ENCODE measurements around the gene CREB5.

The CREB5 gene

DNA sequence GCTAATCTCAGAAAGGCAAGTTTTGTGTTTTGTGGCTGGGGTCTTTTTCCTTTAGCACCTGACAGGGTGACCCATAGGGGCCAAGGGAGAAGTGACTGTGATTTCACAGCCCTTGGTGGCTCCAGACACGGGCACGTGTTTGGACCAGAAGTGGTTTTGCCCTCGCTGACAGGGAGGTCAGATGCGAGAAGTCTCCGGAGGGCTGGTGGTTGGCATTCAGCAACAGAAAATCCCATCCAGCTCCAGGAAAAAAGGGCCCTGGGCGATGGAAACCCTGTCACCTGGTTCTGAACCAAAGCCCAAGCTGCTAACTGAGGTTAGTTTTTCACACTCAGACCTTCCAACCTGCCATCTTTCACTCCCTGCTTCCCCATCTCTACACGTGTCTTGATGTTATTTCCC is 272.9 kb downstream of the CREB5 start:
- TF ChIP-seq, protein P1, sequence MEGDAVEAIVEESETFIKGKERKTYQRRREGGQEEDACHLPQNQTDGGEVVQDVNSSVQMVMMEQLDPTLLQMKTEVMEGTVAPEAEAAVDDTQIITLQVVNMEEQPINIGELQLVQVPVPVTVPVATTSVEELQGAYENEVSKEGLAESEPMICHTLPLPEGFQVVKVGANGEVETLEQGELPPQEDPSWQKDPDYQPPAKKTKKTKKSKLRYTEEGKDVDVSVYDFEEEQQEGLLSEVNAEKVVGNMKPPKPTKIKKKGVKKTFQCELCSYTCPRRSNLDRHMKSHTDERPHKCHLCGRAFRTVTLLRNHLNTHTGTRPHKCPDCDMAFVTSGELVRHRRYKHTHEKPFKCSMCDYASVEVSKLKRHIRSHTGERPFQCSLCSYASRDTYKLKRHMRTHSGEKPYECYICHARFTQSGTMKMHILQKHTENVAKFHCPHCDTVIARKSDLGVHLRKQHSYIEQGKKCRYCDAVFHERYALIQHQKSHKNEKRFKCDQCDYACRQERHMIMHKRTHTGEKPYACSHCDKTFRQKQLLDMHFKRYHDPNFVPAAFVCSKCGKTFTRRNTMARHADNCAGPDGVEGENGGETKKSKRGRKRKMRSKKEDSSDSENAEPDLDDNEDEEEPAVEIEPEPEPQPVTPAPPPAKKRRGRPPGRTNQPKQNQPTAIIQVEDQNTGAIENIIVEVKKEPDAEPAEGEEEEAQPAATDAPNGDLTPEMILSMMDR (IDR thresholded peaks at IDR 0.05; ENCODE audit: low read depth, low read length): no peak
- no peak for DNase-seq (ENCODE audit: extremely low read depth, low read depth)

GRCh38 chr7:28685644-28686417 is 273.5 kb downstream of the CREB5 start:
- TF ChIP-seq, protein P1 (IDR thresholded peaks at IDR 0.05; ENCODE audit: low read depth, low read length): no peak
- DNase-seq (ENCODE audit: extremely low read depth, low read depth): peak; percentile 96

DNA sequence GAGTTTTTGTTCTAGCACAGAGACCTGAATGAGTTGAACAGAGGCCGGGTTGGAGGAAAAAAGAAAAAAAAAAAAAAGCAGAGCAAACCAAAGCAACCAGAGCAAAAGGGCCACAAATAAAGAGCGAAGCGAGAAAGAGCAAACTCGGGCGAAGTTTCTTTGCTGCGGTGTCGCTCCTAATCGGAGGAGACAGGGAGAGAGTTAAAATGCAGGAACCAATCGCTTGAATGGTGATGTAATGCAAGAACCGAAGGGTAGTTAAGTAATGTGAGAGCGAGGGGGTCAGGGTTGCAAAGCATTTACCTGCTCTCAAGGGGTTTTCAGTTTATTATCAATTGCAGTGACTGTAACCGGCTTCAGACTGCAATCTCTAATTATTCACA is 274.1 kb downstream of the CREB5 start:
- TF ChIP-seq, protein P1 (IDR thresholded peaks at IDR 0.05; ENCODE audit: low read depth, low read length): no peak
- peak; percentile 5 for DNase-seq (ENCODE audit: extremely low read depth, low read depth)

- TF ChIP-seq, protein P1 (IDR thresholded peaks at IDR 0.05; ENCODE audit: low read depth, low read length): no peak
- DNase-seq (ENCODE audit: extremely low read depth, low read depth): no peak
Observed at GRCh38 chr7:28687537-28687936, 275.2 kb downstream of the CREB5 start.

GRCh38 chr7:28688174-28688573 is 275.9 kb downstream of the CREB5 start:
- TF ChIP-seq, protein P1 (IDR thresholded peaks at IDR 0.05; ENCODE audit: low read depth, low read length): no peak
- DNase-seq (ENCODE audit: extremely low read depth, low read depth): no peak

DNA sequence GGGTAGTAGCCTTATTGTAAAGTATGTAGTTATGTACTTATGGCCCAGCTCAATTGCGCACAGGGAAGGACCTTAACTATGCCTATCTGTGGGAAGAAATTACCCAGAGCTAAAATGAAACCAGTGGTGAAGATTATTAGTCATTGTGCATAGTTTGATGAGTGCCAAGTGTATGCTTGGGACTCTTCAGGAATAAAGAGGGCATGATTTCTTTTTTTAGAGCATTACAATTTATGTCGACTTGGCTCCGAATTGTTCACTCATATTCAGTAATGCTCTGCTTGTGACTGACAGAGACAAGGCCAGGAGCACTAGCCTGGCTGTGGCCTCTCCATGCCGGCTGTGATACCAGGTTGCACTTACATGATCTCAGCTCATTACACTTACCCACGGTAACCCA is 276.3 kb downstream of the CREB5 start:
- TF ChIP-seq, protein P1 (IDR thresholded peaks at IDR 0.05; ENCODE audit: low read depth, low read length): no peak
- peak; percentile 5 for DNase-seq (ENCODE audit: extremely low read depth, low read depth)

- no peak for DNase-seq (ENCODE audit: extremely low read depth, low read depth)
- TF ChIP-seq, protein P1 (IDR thresholded peaks at IDR 0.05; ENCODE audit: low read depth, low read length): no peak
Observed at GRCh38 chr7:28695300-28696295, 283.3 kb downstream of the CREB5 start.

Data from AG09319 (cell line).